Activated CD8-positive, alpha-beta T cell treated with anti-CD3 and anti-CD28 coated beads for 36 hours (primary cell): ENCODE data around the gene CAMTA1. TPM values are rescaled to one million over a fixed set of nuclear protein-coding genes. Genes with fewer than 3 reads are reported as not detected.
"Not testable (repeated sequence)": the region's sequence is repeated elsewhere in the genome, so short reads cannot be mapped to it uniquely, and the experiment has no call there.

Experiments used
- ATAC-seq: fragments of 200-7000 bp; cut with Tn5 transposase; one replicate; pipeline ENCODE4 v1.10.0; 2021; ENCODE audit warnings: mild to moderate bottlenecking, moderate library complexity
- CTCF ChIA-PET: fragments of 350-600 bp; sonication (Branson Sonifier 250); formaldehyde crosslinking; loops from one replicate; lab custom pipeline; 2021; ENCODE audit warnings: antibody characterized with exemption; lab: Charles Lee
- POLR2A ChIA-PET: fragments of 350-600 bp; sonication (Branson Sonifier 250); formaldehyde crosslinking; loops from one replicate; lab custom pipeline; 2021; ENCODE audit warnings: antibody characterized with exemption; lab: Charles Lee
- DNase-seq: peaks from one replicate; pipeline ENCODE4 v3.0.0-alpha.2; 2020
- H3K27ac Mint-ChIP-seq: one replicate; pipeline ENCODE4 v1.8.0; 2021; ENCODE audit warnings: mild to moderate bottlenecking, mixed read lengths
- H3K27me3 Mint-ChIP-seq: one replicate; pipeline ENCODE4 v1.8.0; 2021; ENCODE audit warnings: mixed read lengths
- H3K36me3 Mint-ChIP-seq: one replicate; pipeline ENCODE4 v1.8.0; 2021; ENCODE audit warnings: low read depth, mixed read lengths
- H3K4me1 Mint-ChIP-seq: one replicate; pipeline ENCODE4 v1.8.0; 2021; ENCODE audit warnings: low read depth, mixed read lengths
- H3K4me3 Mint-ChIP-seq: one replicate; pipeline ENCODE4 v1.8.0; 2021; ENCODE audit warnings: mild to moderate bottlenecking, moderate library complexity, mixed read lengths
- H3K9me3 Mint-ChIP-seq: one replicate; pipeline ENCODE4 v1.8.0; 2021; ENCODE audit warnings: mixed read lengths
- intact Hi-C: fragments of 100-400 bp; cut with micrococcal nuclease; formaldehyde crosslinking; loops from one replicate; pipeline ENCODE4 v1.10.0; 2022
- total RNA-seq, 2 experiments: library from RNA; stranded (reverse); gene quantifications; one replicate each; pipeline ENCODE4 v1.2.3, GENCODE V29; 2021
- TF ChIP-seq, protein P1 (sequence below): fragments of 200-600 bp; IDR thresholded peaks from one replicate; pipeline ENCODE4 v1.8.0; 2022; ENCODE audit warnings: antibody characterized with exemption, mild to moderate bottlenecking

CAMTA1 gene
- total RNA-seq, 2 experiments from 2014 or later = 67.7 to 70.9 TPM

DNA sequence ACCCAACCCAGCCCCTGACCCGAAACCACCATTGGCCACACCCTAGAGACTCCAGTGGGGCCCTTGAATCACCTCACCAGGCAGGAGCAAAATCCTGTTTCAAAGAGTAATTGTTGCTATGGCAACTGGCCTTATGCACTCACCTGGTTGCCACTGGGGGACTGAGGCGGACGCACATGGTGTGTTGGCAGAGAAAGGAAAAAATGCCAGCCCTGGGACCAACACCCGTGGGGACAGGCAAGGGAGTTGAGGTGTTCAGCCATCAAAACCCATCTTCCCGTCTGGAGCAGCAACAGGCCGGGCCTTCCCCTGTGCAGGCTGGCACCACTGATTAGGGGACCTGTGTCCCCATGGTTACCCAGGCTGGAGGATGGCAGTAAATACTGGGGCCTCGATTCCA lies 590.1 kb downstream of the CAMTA1 start:
- TF ChIP-seq, protein P1, sequence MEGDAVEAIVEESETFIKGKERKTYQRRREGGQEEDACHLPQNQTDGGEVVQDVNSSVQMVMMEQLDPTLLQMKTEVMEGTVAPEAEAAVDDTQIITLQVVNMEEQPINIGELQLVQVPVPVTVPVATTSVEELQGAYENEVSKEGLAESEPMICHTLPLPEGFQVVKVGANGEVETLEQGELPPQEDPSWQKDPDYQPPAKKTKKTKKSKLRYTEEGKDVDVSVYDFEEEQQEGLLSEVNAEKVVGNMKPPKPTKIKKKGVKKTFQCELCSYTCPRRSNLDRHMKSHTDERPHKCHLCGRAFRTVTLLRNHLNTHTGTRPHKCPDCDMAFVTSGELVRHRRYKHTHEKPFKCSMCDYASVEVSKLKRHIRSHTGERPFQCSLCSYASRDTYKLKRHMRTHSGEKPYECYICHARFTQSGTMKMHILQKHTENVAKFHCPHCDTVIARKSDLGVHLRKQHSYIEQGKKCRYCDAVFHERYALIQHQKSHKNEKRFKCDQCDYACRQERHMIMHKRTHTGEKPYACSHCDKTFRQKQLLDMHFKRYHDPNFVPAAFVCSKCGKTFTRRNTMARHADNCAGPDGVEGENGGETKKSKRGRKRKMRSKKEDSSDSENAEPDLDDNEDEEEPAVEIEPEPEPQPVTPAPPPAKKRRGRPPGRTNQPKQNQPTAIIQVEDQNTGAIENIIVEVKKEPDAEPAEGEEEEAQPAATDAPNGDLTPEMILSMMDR = no peak
- no peaks in the 10 kb centered on the region for H3K9me3 Mint-ChIP-seq
- ChIA-PET POLR2A (no interaction called here), CTCF (no interaction called here)
- DNase-seq (no peak), ATAC-seq (no peak)
- no peaks in the 10 kb centered on the region for H3K4me1 Mint-ChIP-seq
- H3K4me3 Mint-ChIP-seq = no peak overlapping the region
- intact Hi-C loops = no loop called here
- no peak overlapping the region for H3K27ac Mint-ChIP-seq
- peaks cover 3% of the 10 kb centered on the region for H3K27me3 Mint-ChIP-seq
- H3K36me3 Mint-ChIP-seq = no peaks in the 10 kb centered on the region

DNA sequence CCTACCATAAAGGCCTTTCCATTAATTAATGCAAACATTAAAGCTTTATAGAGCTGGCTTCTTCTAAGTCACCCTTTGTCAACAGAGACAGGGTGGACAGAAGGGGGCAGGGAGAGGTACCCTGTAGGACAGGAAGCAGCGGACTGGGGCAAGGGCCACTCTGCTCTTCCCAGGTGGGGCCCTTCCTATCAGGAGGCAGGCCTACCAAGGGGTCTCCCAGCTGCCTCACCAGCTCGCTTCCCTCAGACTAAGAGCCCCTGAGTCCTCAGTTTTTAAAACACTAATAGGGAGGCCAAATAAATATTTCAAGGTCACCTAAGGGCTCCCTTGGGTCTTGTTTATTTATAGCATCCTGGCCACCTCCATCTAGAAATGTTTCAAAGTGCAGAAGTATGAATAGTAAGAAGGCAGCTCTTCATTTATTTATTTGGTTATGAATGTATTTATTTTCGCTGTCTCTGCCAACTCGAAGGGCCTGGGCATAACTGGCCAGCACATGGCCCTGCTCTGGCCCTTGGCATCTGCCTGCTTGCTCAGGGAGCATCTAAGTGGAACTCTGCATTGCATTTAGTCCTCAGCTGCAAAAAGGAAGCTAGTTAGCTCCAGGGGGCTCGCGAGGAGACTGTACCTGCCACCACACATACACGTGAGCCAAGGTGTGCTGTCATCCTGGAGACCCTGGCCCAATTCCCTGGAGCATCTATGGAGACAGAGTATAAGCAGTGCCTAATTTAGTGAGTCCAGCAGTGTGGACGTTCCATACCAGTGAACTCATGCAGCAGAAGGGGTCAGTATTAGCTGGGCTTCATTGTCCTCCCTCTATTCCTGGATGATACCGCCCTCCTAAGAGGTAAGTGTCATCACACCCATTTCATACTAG lies 590.8 kb downstream of the CAMTA1 start:
- DNase-seq (no peak), ATAC-seq (no peak)
- TF ChIP-seq, protein P1 = no peak
- H3K4me3 Mint-ChIP-seq = no peak overlapping the region
- intact Hi-C loops = no loop called here
- H3K27ac Mint-ChIP-seq = no peak overlapping the region
- H3K4me1 Mint-ChIP-seq = no peaks in the 10 kb centered on the region
- H3K9me3 Mint-ChIP-seq = no peaks in the 10 kb centered on the region
- ChIA-PET POLR2A (no interaction called here), CTCF (no interaction called here)
- H3K36me3 Mint-ChIP-seq = no peaks in the 10 kb centered on the region
- peaks cover 3% of the 10 kb centered on the region for H3K27me3 Mint-ChIP-seq

DNA sequence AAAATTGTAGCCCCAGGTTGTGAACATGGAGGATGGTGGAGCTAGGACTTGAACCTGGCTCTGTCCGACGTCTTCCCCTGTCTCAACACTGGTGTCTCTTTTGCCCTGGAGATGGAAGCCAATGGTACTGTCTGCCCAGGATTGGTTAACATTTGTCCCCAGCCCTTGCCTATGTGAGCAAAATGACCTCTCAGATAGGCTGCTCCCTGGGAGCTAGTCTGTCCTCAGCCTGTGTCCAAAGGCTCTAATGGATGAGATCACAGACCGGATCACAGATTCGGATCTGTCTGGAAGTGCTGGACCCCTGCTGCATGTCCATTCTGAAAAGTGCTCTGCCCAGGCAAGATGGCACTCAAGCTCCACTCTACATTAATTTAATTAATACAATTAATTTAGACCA lies 591.4 kb downstream of the CAMTA1 start:
- ATAC-seq = no peak
- H3K4me1 Mint-ChIP-seq = no peaks in the 10 kb centered on the region
- no peak for DNase-seq
- TF ChIP-seq, protein P1 = no peak
- no peaks in the 10 kb centered on the region for H3K36me3 Mint-ChIP-seq
- intact Hi-C loops = no loop called here
- peaks cover 3% of the 10 kb centered on the region for H3K27me3 Mint-ChIP-seq
- H3K9me3 Mint-ChIP-seq = no peaks in the 10 kb centered on the region
- ChIA-PET POLR2A (no interaction called here), CTCF (no interaction called here)
- no peak overlapping the region for H3K27ac Mint-ChIP-seq
- H3K4me3 Mint-ChIP-seq = no peak overlapping the region

DNA sequence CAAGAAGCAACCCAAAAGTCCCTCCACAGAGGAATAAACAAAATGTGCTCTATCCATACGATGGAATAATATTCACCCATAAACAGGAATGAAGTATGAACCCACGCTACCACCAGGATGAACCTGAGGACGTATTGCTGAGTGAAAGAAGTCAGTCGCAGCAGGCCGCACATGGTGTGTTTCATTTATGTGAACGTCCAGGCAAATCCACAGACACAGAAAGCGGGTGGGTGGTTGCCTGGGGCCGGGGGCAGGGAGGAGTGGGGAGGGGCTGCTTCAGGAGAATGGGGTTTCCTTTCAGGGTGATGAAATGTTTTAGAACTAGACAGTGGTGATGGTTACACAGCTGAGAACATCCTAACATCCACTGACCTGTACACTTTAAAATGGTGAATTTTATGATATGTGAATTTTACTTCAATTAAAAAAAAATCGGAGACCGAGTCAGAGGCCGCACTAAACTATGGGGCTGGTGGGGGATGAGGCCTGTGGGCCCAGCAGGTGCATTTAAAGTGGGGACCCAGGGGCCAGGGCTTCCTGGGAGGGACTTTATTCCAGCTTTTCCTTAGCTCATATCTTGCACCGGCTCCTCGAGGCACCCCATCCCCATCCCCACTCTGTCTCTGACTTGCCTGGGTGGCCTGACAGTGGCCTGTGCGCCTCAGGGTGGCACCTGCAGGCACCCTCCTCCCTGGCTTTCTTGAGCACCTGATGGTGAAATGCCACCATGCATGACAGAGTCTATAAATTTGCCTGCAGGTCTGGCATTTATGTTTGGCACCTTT lies 593.3 kb downstream of the CAMTA1 start:
- TF ChIP-seq, protein P1 = no peak
- ATAC-seq (no peak), DNase-seq (no peak)
- Mint-ChIP-seq H3K27me3 (peaks cover 3% of the 10 kb centered on the region), H3K4me1 (no peaks in the 10 kb centered on the region), H3K27ac (no peak overlapping the region), H3K36me3 (no peaks in the 10 kb centered on the region), H3K4me3 (no peak overlapping the region), H3K9me3 (peaks cover 3% of the 10 kb centered on the region)
- CTCF ChIA-PET = no interaction called here
- intact Hi-C loops = no loop called here
- POLR2A ChIA-PET = no interaction called here

DNA sequence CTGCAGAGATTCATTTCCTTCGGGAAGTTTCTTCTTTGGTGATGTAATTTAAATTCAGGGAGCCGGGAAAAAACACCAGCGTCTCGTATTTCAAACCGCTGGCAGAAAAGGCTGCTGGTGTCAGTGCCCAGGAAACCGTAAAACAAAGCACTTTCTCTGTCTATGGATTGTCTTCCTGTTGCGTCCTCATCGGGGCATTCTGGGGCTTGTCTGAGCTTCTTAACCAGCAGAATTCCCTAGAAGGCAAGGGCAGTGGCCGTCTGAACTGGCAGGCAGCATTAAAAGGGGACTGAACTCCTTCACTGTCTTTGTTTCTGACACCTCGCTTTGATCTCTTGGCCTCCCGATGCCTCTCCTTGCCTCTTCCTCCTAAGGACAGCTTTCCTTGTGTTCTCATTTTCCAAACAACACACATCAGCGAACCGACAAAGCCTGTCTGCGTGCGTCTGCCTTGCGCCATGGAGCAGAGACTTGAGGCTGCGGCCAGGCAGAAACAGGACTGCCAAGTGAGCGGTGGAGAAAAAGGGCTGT lies 594.3 kb downstream of the CAMTA1 start:
- no peak overlapping the region for H3K27ac Mint-ChIP-seq
- H3K9me3 Mint-ChIP-seq = peaks cover 3% of the 10 kb centered on the region
- TF ChIP-seq, protein P1 = no peak
- no peaks in the 10 kb centered on the region for H3K4me1 Mint-ChIP-seq
- intact Hi-C loops = no loop called here
- ATAC-seq (no peak), DNase-seq (no peak)
- no peaks in the 10 kb centered on the region for H3K36me3 Mint-ChIP-seq
- H3K27me3 Mint-ChIP-seq = peaks cover 3% of the 10 kb centered on the region
- ChIA-PET POLR2A (no interaction called here), CTCF (no interaction called here)
- H3K4me3 Mint-ChIP-seq = no peak overlapping the region

DNA sequence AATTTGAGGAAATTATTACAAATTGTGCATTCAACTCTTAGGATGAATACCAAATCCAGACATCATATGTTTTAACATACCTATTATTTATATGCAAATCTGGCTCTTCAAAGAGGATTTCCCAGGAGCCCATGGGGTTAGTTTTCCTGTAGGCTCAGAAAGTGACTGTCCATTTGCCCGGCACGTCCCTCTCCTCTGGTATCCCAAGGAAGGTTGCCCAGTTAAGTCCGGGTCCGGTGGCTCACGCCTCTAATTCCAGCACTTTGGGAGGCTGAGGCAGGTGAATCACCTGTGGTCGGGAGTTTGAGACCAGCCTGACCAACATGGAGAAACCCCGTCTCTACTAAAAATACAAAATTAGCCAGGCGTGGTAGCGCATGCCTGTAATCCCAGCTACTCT lies 594.8 kb downstream of the CAMTA1 start:
- H3K27me3 Mint-ChIP-seq, H3K36me3 Mint-ChIP-seq, H3K4me1 Mint-ChIP-seq, H3K4me3 Mint-ChIP-seq, H3K9me3 Mint-ChIP-seq, CTCF ChIA-PET, H3K27ac Mint-ChIP-seq, DNase-seq, intact Hi-C loops, POLR2A ChIA-PET, ATAC-seq: not testable (repeated sequence)
